Neural cell (in vitro differentiated cells): Measurements from ENCODE around the gene QPRT. TPM values are rescaled to one million over a fixed set of nuclear protein-coding genes. Genes with fewer than 3 reads are reported as not detected.

Experiments
- H2AFZ ChIP-seq: fragments of 200-600, 300-800 bp; sonication (generic), shearing (Covaris generic); 2 replicates; pipeline ENCODE4 v1.6.0; 2014; ENCODE audit warnings: low read depth, mild to moderate bottlenecking, antibody characterized with exemption, low read length, moderate library complexity
- H3F3A ChIP-seq: fragments of 200-600 bp; shearing (Covaris generic); 2 replicates; pipeline ENCODE4 v1.6.1; 2016; ENCODE audit warnings: mild to moderate bottlenecking, moderate library complexity, mixed read lengths, antibody characterized with exemption, low read length; ENCODE audit not compliant: insufficient read depth, poor library complexity, severe bottlenecking
- H3K27ac ChIP-seq: fragments of 200-600, 300-800 bp; sonication (generic), shearing (Covaris generic); 2 replicates; pipeline ENCODE4 v1.5.1; 2014; ENCODE audit warnings: mild to moderate bottlenecking, low read length, moderate library complexity
- H3K27me3 ChIP-seq: fragments of 300-800, 200-600 bp; sonication (generic), shearing (Covaris generic); 2 replicates; pipeline ENCODE4 v1.6.0; 2014; ENCODE audit warnings: mild to moderate bottlenecking, low read depth, low read length, moderate library complexity; ENCODE audit not compliant: insufficient read depth
- H3K36me3 ChIP-seq: fragments of 300-800, 200-600 bp; sonication (generic), shearing (Covaris generic); 2 replicates; pipeline ENCODE4 v1.5.1; 2014; ENCODE audit warnings: mild to moderate bottlenecking, antibody characterized with exemption, low read length, moderate library complexity; ENCODE audit not compliant: insufficient read depth
- H3K4me2 ChIP-seq: fragments of 300-800, 200-600 bp; sonication (generic), shearing (Covaris generic); 2 replicates; pipeline ENCODE4 v1.6.0; 2014; ENCODE audit warnings: mild to moderate bottlenecking, low read length
- H3K4me3 ChIP-seq: fragments of 300-800, 200-600 bp; sonication (generic), shearing (Covaris generic); 2 replicates; pipeline ENCODE4 v1.5.1; 2014; ENCODE audit warnings: mild to moderate bottlenecking, low read length, moderate library complexity
- H3K79me2 ChIP-seq: fragments of 200-600 bp; shearing (Covaris generic); replicated peaks from 2 replicates; pipeline ENCODE4 v1.6.0; 2014; ENCODE audit warnings: mild to moderate bottlenecking, low read length, moderate library complexity; ENCODE audit not compliant: insufficient read depth
- H3K9ac ChIP-seq: fragments of 300-800, 200-600 bp; sonication (generic), shearing (Covaris generic); 2 replicates; pipeline ENCODE4 v1.6.1; 2016; ENCODE audit warnings: mild to moderate bottlenecking, low read length, mixed read lengths
- H3K9me2 ChIP-seq: fragments of 200-600 bp; shearing (Covaris generic); 2 replicates; pipeline ENCODE4 v1.6.1; 2016; ENCODE audit warnings: mild to moderate bottlenecking, low read length, mixed read lengths; ENCODE audit not compliant: insufficient read depth
- H3K9me3 ChIP-seq: fragments of 200-600, 300-800 bp; sonication (generic), shearing (Covaris generic); 2 replicates; pipeline ENCODE4 v1.6.1; 2016; ENCODE audit warnings: mild to moderate bottlenecking, mixed run types, low read length, moderate library complexity, mixed read lengths
- H4K20me1 ChIP-seq: fragments of 200-600 bp; shearing (Covaris generic); 2 replicates; pipeline ENCODE4 v1.6.1; 2016; ENCODE audit warnings: mild to moderate bottlenecking, mixed run types; ENCODE audit not compliant: insufficient read depth
- CTCF ChIP-seq: fragments of 450-650 bp; IDR thresholded peaks from 2 replicates; pipeline ENCODE4 v1.5.1; 2014; ENCODE audit warnings: antibody characterized with exemption, mild to moderate bottlenecking, moderate library complexity; ENCODE audit not compliant: poor library complexity, severe bottlenecking
- EP300 ChIP-seq: fragments of 450-650 bp; conservative IDR thresholded peaks from 2 replicates; pipeline ENCODE4 v1.6.1; 2014; ENCODE audit warnings: antibody characterized with exemption, mild to moderate bottlenecking, moderate library complexity; ENCODE audit not compliant: poor library complexity, severe bottlenecking
- EZH2 ChIP-seq: fragments of 200-600, 300-800 bp; shearing (Covaris generic), sonication (generic); IDR thresholded peaks from 2 replicates; pipeline ENCODE4 v1.6.1; 2014; ENCODE audit warnings: antibody characterized with exemption, low read length, borderline replicate concordance, mild to moderate bottlenecking; ENCODE audit not compliant: insufficient read depth, poor library complexity, severe bottlenecking
- MXI1 ChIP-seq: fragments of 450-650 bp; conservative IDR thresholded peaks from 2 replicates; pipeline ENCODE4 v1.6.1; 2014; ENCODE audit warnings: antibody characterized with exemption, mild to moderate bottlenecking; ENCODE audit not compliant: poor library complexity, severe bottlenecking
- POLR2AphosphoS5 ChIP-seq: IDR thresholded peaks from 2 replicates; pipeline ENCODE4 v1.6.1; 2012
- RAD21 ChIP-seq: fragments of 450-650 bp; conservative IDR thresholded peaks from 2 replicates; pipeline ENCODE4 v1.6.1; 2014; ENCODE audit warnings: antibody characterized with exemption, mild to moderate bottlenecking, moderate library complexity
- REST ChIP-seq: IDR thresholded peaks from 2 replicates; pipeline ENCODE4 v1.6.1; 2012; ENCODE audit warnings: borderline replicate concordance
- SMC3 ChIP-seq: fragments of 450-650 bp; conservative IDR thresholded peaks from 2 replicates; pipeline ENCODE4 v1.6.1; 2014; ENCODE audit warnings: antibody characterized with exemption, mild to moderate bottlenecking, moderate library complexity; ENCODE audit not compliant: poor library complexity
- TAF1 ChIP-seq: IDR thresholded peaks from 2 replicates; pipeline ENCODE4 v1.6.1; 2012; ENCODE audit warnings: low read depth
- polyA plus RNA-seq: library from polyadenylated mRNA; depleted of rRNA; stranded (reverse); fragments of >200 nt; gene quantifications from 2 replicates; pipeline ENCODE4 v1.2.3, GENCODE V29; 2014

QPRT gene
- polyA plus RNA-seq, 1 donor from 2014 or later = 2.7 TPM

- Histone ChIP-seq H3K9me3 (no peaks in the 10 kb centered on the region), H3K79me2 (no peaks in the 10 kb centered on the region), H3K4me3 (no peak overlapping the region), H4K20me1 (no peaks in the 10 kb centered on the region), H3K9me2 (no peaks in the 10 kb centered on the region), H2AFZ (no peak overlapping the region), H3F3A (no peaks in the 10 kb centered on the region), H3K27me3 (no peaks in the 10 kb centered on the region), H3K27ac (no peak overlapping the region), H3K9ac (no peak overlapping the region), H3K36me3 (no peaks in the 10 kb centered on the region), H3K4me2 (no peak overlapping the region)
- no peak for TF ChIP-seq MXI1
- no peak for TF ChIP-seq TAF1
- no peak for TF ChIP-seq EZH2
- TF ChIP-seq EP300 = no peak
- no peak for TF ChIP-seq REST
- no peak for TF ChIP-seq POLR2AphosphoS5
- TF ChIP-seq SMC3 = no peak
- no peak for TF ChIP-seq CTCF
- TF ChIP-seq RAD21 = no peak
These were observed 5.7 kb downstream of the QPRT start for GRCh38 chr16:29684679-29685078.

GRCh38 chr16:29686740-29687332 is 7.9 kb downstream of the QPRT start:
- Histone ChIP-seq H4K20me1 (no peaks in the 10 kb centered on the region), H3K79me2 (no peaks in the 10 kb centered on the region)
- TF ChIP-seq RAD21 = no peak
- no peak for TF ChIP-seq POLR2AphosphoS5
- TF ChIP-seq EP300 = no peak
- no peak for TF ChIP-seq MXI1
- no peak for TF ChIP-seq TAF1
- no peak for TF ChIP-seq SMC3
- TF ChIP-seq CTCF = no peak

More at GRCh38 chr16:29686740-29687332, 7.9 kb downstream of the QPRT start:
- Histone ChIP-seq H3K27ac (no peak overlapping the region), H3K36me3 (no peaks in the 10 kb centered on the region), H3F3A (no peaks in the 10 kb centered on the region), H3K4me3 (no peak overlapping the region), H3K9me3 (no peaks in the 10 kb centered on the region), H3K9me2 (no peaks in the 10 kb centered on the region), H2AFZ (no peak overlapping the region), H3K27me3 (no peaks in the 10 kb centered on the region), H3K9ac (no peak overlapping the region), H3K4me2 (no peak overlapping the region)
